Cortex of kidney (tissue), 1 donor: ENCODE results near the gene YJU2.

Experiments used
- DNase-seq: peaks from one replicate; lab custom pipeline; 2025; lab: John Stamatoyannopoulos, UW

YJU2 gene

DNA sequence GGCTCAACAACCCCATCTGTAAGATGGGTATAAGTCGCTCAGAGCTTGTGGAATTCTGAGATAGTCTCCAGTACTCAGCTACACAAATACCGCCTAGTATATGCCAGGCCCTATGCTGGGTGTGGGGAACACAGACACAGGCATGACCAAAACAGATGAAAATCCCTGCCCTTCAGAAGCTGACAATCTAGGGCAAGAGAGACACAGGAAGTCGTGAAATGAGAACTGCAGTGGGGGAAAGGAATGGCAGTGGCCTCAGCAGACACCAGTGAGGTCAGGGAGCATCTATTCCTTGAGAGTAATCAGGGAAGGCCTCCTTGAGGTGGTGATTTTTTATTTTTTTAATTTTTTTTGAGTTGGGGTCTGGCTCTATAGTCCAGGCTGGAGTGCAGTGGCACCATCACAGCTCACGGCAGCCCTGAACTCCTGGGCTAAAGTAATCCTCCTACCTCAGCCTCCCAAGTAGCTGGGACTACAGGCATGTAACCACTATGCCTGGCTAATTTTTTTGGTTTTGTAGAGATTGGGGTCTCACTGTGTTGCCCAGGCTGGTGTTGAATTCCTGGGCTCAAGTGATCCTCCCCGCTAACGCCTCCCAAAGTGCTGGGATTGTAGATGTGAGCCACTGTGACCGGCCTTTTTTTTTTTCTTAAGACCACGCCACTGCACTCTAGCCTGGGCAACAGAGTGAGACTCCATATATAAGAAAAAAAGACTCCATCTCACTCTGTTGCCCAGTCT, 52.1 kb downstream of the YJU2 start:
- DNase-seq, result no peak

DNA sequence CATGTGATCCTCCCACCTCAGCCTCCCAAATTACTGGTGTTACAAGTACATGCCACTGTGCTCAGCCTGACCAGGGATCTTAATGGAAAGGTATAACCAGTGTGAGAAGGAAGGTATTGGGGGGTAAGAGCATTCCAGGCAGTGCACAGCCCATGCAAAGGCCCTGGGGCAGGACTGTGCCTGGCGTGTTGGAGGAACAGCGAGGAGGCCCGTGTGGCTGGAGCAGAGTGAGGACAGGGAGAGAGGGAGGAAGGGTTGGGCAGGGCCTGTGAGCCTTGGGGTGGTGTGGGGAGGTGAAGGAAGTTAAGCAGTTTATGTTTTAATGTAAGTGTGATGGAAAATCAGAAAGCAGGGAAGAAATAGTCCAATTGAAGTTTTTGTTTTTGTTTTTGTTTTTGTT, 53.7 kb downstream of the YJU2 start:
- DNase-seq, result no peak

DNA sequence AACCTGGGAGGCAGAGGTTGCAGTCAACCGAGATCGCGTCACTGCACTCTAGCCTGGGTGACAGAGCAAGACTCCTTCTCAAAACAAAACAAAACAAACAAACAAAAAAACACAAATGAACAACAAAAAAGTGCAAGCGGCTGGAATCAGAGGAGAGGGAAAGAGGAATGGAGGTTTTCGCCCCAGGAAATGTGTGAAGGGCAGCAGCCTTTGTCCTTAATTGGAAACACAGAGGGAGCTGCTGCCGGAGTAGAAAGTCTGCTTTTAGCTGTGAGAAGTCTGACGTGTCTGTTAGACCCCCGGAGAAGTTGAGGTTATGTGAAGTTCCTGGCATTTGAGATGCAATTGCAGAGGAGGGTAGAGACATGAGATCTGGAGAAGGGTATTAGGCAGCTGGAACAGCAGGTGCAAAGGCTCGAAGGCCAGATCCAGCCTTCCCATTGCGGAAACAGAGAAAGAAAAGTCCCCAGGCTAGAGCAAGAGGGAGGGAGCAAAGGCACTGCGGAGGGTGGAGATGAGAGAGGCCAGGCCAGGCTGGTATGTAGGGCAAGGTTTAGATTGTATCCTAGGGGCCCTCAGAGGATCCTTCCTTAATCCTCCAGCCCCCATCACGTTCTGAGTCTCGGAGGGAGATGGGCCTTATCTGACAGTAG, 54.8 kb downstream of the YJU2 start:
- DNase-seq, result no peak

DNA sequence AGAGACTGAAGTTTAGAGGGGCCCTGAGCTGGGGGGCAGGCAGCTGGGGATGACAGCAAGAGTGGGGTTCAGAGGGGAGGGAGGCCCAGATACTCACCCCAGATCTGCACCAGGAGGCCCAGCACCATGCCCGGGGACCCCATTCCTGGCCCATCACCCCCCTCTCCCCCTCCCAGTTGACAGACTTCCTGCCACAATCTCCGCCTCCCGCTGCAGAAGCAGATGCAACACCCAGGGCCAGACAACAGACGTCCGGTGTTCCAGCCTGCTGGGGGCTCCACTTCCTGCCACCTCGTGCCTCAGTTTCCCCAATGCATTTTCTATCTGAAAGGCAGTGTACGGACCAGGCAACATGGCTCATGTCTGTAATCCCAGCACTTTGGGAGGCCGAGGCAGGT, 55.4 kb downstream of the YJU2 start, which contains the start of gene TMIGD2:
TSS of gene TMIGD2 (minus strand) at position 147 of the 398 bp plus-strand sequence. CDS start at position 143, 4 bp downstream.
- no peak for DNase-seq

DNA sequence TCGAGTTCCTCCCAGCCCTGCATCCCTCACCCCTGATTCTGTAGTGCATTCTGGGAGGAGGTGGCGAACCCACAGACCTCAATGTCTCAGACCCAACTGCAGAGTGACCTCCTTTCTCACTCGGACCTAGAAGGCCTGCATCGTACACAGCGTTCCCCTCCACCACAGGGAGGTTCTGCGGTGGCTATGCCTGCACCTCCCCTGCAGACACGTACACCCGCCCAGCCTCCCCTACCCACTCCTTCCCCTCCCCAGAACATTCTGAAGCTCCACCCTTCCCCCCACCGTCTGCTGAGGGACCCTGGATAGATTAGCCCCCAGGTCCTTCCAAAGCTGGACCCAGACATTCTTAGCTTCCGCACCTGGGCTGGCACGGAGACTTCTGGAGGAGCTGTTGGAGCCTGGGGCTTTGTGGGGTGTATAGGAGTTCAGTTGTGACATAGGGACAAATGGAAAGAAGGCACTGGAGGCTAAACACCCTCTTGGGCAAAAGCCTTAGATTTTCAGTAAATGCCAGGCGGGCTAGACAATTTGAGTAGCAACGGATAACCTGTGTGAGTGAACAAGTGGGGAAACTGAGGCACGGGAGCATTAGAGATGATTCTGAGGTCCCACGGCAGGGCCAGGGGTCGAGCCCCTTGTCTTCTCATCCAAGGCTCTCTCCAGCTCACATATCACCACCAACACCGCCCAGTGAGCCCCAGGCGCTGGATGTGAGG, 57.1 kb downstream of the YJU2 start:
- DNase-seq, result no peak

DNA sequence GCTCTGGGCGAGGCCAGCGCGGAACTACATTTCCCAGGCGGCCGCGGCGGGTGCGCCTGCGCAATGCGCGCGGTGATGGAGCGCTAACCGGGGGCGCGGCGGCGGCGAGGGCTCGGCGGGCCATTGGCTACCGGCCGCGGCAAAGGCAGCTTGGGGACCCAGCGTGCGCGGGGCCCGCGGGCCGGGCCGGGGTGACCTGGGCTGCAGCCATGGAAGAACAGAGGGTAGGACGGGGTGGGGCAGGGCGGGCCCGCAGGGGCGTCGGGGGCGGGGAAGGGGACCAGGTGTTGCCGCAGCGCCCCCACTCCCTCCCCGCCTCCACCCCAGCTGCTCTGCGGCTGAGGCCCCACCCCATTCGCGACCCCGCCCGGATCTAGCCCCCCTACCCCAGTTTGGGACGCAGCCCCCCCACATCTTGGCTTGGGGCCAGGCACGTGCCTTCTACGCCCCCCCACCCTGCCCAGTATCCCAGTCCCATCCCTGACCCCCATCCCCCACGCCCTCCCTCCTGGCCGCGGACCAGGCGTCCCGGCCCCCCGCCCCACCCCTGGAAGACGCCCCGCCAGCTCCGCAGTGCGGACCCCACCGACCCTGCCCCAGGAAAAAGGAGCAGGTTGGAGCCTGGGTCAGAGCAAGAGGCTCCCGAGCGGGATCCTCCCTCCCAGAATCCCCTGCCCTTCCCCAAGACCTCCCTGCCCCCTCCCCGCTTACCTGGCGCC, 57.8 kb downstream of the YJU2 start, which contains the start of gene FSD1:
TSS of gene FSD1 (plus strand) at position 61 of the 719 bp plus-strand sequence. CDS start at position 210, 149 bp downstream.
- DNase-seq, result no peak

DNA sequence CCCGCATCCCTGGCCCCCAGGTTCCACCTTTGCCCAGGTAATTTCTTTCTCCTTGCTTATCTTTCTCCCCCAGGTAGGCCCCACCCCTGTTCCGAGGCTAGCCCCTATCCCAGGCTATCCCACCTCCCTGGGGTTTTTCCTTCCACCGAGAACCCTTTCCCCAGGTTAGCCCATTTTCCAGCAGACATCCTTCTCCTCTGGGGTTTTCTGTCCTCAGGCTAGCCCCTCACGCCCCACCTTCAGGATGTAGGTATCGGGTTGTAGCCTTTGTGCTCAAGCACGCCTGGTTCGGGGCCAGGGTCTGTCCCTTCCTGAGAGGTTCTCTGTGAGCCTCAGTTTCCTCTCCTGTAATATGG, 58.4 kb downstream of the YJU2 start:
- DNase-seq, result no peak

DNA sequence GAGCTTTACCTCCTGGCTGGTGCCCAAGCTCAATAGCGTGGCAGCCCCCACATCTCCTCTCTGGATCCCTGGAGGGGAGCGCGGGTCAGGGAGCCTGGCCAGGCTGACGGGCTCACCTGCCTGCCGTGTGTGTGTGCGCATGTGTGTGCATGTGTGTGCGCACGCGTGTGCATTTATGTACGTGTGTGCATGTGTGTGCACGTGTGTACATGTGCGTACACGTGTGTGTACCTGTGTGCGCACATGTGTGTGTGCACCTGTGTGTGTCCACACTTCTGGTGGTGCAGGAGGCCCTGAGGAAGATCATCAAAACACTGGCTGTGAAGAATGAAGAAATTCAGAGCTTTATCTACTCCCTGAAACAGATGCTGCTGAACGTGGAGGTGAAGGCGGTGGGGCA, 58.8 kb downstream of the YJU2 start:
- DNase-seq, result no peak

DNA sequence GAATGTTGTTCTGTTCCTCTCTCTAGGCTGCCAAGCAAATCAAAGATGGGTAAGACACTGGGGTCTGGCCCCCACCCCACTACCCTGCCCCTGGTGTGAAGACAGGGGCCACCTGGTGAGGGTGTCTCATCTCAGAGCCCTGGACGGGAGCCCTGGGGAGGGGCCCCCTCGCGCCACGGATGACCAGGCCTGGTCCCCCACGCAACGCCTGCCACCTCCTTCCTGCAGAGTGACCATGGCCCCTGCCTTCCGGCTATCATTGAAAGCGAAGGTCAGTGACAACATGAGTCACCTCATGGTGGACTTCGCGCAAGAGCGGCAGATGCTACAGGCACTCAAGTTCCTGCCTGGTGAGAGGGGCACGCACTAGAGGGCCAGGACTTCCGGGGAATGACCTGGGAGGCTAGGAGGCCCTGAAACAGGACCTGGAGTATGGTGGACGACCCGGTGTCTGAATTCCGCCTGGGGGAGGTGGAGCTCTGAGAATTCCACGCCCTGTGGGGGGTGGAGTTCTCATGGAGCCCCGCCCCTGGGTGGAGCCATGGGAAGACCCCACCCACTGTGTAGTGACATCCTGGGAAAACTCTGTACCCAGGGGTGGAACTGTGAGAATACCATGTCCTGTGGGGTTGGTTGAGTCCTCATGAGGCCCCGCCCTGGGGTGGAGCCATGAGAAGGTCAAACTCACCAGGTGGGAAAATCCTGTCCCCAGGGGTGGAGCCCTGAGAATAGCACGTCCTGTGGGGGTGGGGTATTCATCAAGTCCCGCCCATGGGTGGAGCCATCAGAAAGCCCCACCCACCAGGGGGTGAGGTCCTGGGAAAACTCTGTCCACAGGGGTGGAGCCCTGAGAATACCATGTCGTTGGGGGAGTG, 63.6 kb downstream of the YJU2 start:
- no peak for DNase-seq

DNA sequence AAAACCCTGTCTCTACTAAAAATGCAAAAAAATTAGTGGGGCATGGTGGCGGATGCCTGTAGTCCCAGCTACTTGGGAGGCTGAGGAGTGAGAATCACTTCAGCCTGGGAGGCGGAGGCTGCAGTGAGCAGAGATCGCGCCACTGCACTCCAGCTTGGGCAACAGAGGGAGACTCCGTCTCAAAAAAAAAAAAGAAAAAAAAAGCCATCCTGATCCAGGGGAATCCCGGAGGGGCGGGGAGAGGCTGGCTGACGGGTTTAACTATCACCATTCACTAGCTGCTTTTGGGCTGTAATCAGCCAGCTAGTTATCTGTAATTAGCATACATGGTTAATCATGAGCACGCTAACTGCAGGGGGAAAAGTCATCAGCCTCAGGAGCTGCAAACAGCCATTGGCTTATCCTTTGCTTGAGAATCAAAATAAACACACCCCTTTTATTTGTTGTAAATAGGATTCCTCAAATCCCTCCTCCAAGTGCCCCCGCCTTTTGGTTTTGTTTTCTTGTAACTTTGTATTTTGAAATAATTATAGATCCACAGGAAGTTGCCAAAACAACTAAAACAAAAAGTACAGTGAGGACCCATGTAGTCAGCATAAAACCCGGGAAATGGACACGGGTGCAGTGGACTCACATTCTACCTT, 67.1 kb downstream of the YJU2 start:
- no peak for DNase-seq

DNA sequence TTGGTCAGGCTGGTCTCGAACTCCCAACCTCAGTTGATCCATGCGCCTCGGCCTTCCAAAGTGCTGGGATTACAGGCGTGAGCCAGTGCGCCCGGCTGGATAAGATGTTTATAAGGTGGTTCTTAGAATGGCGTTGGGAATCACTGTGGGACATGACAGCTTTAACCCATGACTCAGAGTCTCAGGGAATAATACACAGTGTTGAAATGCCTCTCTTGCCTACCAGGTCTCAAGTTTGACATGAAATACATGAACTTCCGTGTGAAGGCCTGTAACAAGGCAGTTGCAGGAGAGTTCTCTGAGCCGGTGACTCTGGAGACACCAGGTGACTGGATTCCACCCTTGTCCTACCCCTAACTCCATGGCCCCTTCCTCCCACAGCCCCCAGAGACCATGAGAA, 70.1 kb downstream of the YJU2 start:
- DNase-seq, result no peak

DNA sequence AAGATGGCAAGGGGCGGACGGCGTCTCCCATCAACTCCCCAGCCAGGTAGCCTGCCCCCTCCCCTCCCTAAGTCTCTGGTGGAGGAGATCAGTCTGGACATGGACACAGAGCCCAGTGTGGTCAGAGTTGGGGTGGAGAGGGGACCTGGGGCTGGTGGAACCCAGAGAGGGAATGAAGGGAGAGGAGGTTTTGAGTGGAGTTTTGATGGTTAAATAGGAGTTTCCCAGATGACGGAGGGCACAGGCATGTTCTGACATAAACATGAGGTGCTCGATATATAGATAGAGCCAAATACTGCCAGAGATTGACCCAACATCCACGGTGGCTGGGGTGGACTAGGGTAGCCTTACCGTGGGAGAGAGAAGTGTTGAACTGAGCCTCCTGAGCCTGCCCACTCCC, 71.6 kb downstream of the YJU2 start:
- no peak for DNase-seq
